CD4-positive, alpha-beta T cell treated with Interleukin-1 beta for 1 hour (primary cell): ENCODE data around the gene STAT1.

Experiments used
- DNase-seq, 2 donors: peaks; one replicate each; pipeline ENCODE4 v3.0.0-alpha.2; 2020 to 2022

STAT1 gene

DNA sequence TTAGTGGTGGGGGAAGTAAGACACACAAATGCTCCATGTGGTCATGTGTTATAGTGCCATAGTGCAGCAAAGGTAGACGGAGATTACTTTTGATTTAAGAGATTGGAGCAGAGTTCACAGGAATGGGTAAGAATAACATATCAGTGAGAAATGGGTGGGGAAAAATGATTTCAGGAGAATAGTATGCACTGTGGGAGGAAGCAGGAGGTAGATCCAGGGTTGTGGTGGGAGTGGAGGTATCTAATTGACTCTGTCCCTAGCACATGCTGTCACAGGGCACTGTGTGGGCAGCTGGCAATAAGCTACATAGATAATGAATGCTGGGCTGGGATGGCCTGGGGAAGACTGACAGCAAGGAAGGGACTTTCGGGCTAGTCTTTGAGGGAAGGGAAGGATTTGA is 65.3 kb downstream of the STAT1 start:
- DNase-seq: no peak

DNA sequence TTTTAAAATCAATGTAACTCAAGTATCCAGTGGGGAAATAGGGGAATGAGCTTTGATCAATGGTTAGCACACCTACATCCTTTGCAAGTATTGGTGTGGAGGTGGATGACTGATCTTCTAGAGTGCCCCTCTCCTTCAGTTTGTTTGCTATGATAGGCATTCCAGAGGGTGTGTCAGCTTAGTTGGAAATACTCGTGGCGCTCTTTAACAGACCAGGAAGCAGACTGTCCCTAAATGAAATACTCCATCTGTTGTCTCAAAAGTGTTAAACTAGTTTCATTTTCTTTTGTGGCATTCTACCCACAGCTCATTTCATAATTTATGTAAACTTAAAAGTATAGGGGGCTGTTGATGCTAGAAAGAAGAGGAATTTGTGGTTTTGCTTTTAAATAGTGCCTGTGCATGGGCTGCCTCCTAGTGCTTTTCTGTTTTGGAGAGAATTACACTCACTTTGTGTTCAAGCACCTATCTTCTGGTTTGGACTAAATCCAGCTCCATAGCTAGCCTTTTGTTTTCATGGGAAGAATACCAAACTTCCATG is 66.2 kb downstream of the STAT1 start:
- DNase-seq: peak in 1 of 2 donors; percentile 37

DNA sequence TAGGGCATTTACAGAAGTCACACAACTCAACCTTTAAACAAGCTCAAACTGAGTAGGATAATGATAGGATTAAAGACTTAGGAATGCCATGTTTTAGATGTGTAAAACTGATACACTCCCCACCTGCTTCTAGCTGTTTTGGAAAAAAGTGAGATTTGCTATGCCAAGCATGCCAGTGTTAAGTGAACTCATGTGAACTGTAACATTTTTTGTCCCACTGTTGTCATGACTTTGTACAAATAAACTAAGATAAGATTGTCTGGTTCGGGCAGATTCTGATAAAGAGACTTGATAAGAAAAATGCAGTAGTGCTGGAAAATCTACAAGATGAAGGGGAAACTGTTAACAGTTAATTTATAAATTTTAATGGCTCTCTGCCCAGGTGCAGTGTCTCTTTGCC is 66.8 kb downstream of the STAT1 start:
- peak in 1 of 2 donors; percentile 8 for DNase-seq

DNA sequence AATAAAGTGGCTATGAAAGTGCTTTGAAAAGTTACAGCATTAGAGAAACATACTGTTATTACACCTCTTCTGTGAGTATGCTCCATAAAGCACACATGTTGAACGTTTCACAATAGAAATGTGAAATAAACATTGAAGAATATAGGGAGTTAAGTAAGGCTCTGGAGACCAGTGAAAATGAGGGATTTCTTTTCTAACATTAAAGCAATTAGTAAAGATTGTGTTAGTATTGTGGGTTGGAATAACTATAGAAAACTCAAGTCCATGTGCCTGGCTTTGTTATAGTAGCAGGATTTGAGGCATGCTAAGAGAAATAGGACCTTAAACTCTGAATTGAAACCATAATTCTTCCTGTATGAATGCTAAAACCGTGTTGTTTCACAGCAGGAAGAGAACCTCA is 70.3 kb downstream of the STAT1 start:
- DNase-seq: no peak

DNA sequence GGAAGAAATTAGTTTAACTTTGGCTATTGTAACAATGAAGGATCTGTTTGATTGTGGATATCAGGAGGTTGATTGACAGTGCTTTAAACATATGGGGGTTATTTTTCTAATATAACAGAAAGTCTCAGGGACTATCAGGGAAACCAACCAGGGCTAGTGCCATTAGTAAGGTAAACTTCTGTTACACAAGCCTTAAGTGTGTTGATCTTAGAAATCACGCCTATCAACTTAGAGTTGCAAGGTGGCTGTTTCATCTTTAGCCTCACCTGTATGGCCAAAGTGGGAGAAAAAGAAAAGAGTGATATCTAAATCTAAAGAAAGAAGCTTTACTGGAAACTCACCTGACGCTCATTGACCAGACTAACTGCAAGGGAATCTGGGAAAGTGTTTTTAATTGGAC is 71.3 kb downstream of the STAT1 start:
- DNase-seq: no peak

DNA sequence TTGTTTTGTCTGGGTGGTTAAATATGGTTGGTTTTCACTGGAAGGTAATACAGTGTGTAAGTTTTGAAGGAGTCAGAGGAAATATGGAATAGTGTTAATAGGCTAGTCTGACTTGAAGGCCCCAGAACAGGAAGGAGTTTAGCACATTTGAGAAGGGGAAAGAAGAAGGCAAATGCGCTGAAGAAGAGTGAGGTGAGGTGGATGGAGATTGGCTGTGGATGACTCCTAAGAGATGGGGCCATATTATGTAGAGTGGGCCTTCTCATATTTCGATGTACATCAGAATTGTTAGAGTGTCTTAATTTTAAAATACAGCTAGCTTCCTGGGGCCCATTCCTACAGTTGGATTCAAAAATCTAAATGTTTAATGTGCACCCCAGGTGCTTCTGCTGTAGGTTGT is 72.4 kb downstream of the STAT1 start:
- DNase-seq: no peak

DNA sequence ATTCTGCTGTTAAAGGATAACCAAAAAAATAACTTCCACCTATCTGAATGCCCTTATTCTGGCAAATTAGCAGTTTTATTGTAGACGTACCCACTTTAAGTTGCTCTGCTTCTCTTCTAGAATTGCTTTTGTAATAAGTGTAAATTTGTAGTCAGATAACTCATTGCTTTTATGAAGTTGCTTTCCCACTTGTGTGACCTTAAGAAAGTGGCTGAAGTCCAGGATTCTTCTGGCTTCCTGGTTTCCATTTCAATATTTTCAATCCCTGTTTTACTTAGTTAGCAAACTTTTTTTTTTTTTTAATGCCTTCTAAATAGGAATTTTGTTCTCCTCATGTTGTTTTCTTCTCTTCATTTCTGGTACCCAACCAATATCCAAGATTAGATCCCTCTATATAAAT is 73.5 kb downstream of the STAT1 start:
- no peak for DNase-seq

DNA sequence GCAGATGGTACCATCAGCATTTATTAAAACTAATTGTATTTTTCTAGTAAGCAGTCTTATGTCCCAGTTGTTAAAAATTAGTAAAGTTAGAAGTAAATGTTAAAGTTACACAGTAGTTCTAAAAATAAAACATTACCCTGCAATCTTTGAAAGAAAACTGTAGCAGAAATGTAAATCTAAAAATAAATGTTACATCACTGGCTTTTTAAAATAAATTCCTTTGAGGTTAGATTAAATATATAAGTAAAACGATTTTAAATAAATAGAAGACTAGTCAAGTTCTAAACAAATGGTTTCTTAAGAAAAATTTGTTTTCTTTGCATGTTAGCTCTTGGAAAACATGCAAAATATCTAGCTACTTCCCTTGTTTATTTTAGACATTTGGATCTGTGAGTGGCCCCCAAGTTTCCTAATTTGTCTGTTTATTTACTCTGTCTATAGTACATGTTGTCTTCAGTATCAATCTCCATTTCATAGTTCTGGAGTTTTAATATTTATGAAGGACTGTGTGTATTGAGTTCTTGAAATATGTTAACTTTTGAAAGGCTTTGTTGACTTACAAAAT is 75.1 kb downstream of the STAT1 start:
- DNase-seq: no peak

DNA sequence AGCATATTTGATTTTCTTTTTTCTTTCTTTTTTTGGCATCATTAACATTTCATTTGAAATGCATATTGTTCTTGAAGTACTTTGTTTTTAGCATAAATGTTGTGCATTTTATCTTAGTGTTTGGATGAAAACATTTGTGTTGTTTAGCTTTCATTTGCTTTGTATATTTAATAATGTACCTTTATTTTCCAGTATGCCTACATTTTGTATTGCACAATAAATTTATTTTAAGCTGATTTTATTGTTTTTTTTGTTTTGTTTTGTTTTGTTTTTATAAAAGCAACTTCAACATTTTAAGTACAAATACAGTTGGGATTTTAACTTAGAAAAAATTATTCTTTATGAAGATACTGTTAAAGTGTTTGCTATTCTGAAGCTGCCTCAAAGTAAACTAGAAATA is 78.9 kb downstream of the STAT1 start:
- DNase-seq: no peak

DNA sequence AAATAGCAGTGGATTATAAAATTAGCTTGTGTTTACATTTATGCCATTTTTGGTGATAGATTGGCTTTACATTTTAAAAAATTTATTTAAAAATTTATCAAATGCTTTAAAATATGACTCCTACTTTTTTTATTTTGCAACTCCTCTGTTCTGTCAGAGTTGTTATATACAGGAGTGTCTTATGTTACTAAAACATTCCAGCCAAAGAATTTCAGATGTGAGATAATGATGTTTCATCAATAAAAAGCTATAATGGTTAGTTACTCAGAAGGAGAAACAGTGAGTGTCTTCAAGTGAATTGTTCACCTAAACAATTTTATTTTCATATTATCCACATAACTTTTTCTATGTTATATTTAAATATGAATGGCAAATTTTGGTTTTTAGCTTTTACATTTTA is 80.6 kb downstream of the STAT1 start:
- DNase-seq: no peak

DNA sequence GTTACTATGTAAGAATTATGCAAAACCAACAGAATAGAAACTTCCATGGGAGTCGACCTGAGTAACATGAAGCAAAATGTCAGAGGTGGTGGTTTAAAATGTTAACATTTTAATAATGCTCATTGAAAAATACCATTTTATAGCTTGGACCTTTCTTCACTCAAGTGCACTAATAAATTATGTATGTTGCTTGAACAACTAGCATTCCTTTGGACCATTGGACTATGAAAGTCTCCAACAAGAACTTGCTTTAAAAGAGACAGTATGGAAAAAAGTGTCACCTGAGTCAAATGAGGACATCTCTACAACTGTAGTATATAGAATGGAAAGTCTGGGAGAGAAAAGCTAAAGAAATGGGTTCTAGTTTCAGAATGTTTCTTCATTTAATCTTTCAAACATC is 81.5 kb downstream of the STAT1 start:
- no peak for DNase-seq

DNA sequence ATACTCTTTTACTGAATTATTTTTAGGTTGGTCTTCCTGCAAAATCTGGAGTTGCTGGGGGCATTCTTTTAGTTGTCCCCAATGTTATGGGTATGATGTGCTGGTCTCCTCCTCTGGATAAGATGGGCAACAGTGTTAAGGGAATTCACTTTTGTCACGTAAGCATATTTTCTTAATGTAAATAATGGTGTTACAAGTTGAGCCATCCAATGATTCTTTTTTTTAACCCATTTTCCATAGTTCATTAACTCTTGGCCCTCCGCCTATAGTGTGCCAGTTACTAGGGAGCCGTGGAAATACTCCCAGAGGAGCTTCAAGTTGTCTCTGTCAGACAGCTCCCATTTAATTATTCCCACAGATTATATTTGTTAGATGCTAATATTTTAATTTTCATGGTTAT is 83.6 kb downstream of the STAT1 start:
- no peak for DNase-seq

DNA sequence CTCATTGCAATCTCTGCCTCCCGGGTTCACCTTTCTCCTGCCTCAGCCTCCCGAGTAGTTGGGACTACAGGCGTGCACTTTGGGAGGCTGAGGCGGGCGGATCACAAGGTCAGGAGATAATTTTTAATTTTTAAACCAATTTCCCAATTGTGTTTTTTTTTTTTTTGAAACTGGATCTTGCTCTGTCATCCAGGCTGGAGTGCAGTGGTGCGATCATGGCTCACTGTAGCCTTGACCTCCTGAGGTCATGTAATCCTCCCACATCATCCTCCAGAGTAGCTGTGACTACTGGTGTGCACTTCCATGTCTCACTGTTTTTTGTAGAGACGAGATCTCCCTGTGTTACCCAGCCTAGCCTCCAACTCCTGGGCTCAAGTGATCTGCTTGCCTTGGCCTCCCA is 84.1 kb downstream of the STAT1 start:
- DNase-seq: no peak

DNA sequence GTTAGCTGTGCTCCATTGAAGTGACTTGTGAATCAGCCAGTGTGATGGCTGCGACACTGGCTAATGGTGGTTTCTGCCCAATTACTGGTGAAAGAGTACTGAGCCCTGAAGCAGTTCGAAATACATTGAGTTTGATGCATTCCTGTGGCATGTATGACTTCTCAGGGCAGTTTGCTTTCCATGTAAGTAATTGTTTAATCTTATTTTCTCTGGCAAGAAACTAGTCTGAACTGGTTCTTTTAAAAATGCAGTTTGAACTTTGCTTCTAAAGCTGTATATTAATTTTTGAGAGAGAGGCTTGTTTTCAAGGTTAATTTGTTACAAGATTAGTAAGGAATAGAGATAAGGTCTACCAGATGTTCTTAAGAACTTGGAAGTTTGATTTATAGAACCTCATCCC is 86.7 kb downstream of the STAT1 start:
- DNase-seq: no peak

DNA sequence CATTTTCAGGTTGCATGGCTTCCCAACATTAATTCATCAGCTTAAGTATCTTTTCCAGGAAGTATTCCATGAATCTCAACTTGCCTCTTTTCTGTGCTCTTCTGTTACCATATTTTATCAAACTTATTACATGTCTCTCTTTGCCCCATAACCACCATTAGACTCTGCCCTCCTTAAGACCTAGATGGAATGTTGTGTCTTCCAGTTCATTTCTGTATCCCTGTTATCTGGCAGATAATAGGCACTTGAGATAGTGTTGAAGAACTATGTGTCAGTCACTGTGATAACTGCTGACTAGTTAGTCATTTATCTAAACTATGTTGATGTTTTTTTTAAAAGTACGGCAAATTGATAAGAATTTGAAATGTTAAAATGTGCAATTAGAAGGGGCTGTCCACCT is 91.6 kb downstream of the STAT1 start:
- no peak for DNase-seq

DNA sequence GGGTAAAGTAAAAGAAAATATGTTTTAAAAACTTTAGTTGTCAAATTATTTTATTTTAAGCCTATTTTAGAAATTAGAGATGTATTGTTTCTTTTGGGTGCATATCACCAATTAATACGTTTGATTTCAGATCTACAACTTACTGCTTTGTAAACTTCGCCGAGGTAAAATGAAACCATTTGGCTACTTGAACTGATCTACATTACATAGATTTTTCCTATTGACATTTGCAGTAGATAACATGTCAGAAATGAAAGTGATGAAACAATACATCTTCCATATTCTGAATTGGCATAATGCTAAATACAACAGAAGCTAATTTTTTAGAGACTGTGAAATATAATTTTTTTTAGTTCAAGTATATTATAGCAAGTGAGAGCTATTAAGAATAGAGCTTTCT is 93.9 kb downstream of the STAT1 start:
- DNase-seq: no peak
